HG03066 (cell line): Measurements from ENCODE around the gene CREB3L2.
"Not testable (repeated sequence)": the region's sequence is repeated elsewhere in the genome, so short reads cannot be mapped to it uniquely, and the experiment has no call there.

Source experiments
- ATAC-seq: cut with Tn5 transposase; IDR thresholded peaks from one replicate; pipeline ENCODE4 v1.9.1; 2021; ENCODE audit warnings: low read depth; ENCODE audit not compliant: unreplicated experiment

CREB3L2 gene

GRCh38 chr7:137913985-137914384, 87.9 kb downstream of the CREB3L2 start:
- ATAC-seq = no peak

DNA sequence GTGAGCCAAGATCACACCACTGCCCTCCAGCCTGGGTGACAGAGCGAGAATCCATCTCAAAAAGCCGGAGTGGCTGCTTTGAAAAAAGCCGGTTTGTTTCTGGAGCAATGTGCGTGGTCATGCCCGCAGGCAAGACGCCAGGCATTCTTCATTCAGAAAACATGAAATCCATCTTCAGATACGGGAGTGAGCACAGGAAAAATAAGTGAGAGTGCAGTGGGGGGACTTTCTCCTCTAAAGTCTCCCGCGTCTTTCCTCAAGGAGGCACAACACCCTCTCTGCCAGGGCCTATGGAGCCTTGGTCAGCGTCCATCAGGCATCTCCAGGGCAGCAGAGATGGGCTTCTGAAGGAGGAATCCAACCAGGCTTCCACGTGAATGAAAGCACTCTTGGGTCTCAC, 92.8 kb downstream of the CREB3L2 start:
- ATAC-seq = no peak

- no peak for ATAC-seq
Observed at GRCh38 chr7:137908106-137908505, 93.8 kb downstream of the CREB3L2 start.

- ATAC-seq = not testable (repeated sequence)
Observed at GRCh38 chr7:137906636-137907035, 95.2 kb downstream of the CREB3L2 start.

GRCh38 chr7:137904833-137905232, 97.1 kb downstream of the CREB3L2 start:
- ATAC-seq = no peak

DNA sequence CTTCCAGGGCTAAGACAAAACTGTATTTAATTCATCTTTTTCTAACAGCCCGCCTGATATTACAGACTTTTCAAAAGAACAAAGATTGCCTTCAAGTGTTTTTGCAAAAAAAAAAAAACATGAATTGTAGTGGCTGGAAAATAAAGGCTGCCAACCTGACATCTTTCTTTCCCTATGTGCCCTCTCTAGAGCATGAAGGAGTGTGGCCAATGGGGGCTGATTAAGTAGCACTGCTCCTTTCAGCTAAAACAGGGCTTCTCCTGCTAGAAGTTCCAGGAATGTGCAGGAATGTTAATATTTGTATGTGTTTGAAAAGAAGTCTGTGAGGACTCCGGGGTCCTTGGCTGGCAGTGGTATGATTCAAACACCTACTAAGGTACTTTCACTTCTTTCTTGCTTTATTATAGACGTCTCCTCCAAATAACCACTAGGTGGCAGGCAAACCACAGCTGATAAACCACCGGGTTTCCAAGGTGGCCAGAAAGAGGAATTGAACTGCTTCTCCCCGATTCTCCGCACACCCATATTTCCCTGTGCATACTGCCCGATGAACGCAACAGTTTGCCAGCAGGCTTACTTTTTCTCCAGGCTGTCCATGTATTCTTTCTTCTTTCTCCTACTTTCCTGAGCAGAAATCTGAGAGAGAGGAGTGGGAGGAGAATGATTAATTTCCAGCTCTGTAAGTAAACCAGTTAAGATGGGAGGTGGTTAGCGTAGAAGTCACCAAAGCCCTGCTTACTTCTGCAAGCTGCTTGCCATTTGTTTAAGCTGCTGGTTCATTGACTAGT, 98.3 kb downstream of the CREB3L2 start:
- peak; percentile 63 for ATAC-seq

DNA sequence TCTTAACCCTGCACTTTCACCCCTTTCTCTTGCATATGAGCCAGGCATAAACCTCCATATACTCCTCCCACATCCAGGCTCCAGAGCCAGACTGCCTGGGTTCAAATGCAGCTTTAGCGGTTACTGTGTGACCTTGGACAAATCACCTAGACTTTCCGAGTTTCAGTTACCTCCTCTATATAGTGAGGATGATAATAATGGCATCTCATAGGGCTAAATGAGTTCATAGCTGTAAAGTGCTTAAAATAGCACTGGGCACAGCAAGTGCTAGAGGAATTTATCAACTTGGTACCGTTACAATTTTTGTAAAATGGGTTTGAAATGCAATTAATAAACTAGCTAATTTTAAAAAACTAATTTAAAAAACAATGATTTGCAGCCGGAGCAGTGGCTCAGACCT, 101.7 kb downstream of the CREB3L2 start:
- ATAC-seq = no peak

GRCh38 chr7:137898839-137899721, 102.8 kb downstream of the CREB3L2 start:
- peak; percentile 55 for ATAC-seq

- ATAC-seq = peak; percentile 76
Observed at GRCh38 chr7:137895301-137896221, 106.3 kb downstream of the CREB3L2 start.

- ATAC-seq = no peak
Observed at GRCh38 chr7:137893143-137893742, 108.6 kb downstream of the CREB3L2 start.

DNA sequence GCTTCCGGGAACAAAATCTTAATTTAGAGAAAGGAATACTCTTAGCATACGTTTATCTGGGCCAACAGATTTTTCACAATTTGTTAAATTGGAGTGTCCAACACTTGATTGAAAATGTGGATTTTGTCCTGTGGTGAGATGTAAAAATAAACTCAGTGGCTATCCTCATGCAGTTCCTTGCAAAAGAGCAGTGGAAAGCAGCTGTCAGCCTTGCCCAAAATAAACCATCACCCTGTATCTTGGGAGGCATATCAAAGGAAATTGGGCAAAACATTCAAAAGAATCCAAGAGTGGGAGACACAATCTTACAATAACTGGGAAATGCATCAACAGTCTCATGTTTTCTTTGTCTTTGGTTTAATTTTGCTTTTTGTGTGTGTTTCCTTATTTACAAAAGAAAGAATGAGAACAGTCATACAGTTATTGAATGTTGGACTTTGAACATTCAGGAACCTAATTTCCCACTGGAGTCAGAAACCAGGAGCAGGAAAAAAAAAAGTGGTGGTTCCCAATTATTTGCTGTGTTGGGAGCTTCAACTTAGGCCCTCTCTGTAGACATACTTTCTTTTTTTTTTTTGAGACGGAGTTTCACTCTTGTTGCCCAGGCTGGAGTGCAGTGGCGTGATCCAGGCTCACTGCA, 110.8 kb downstream of the CREB3L2 start:
- ATAC-seq = no peak

- no peak for ATAC-seq
Observed at GRCh38 chr7:137890449-137890921, 111.4 kb downstream of the CREB3L2 start.

- ATAC-seq = no peak
Observed at GRCh38 chr7:137888241-137888640, 113.6 kb downstream of the CREB3L2 start.

DNA sequence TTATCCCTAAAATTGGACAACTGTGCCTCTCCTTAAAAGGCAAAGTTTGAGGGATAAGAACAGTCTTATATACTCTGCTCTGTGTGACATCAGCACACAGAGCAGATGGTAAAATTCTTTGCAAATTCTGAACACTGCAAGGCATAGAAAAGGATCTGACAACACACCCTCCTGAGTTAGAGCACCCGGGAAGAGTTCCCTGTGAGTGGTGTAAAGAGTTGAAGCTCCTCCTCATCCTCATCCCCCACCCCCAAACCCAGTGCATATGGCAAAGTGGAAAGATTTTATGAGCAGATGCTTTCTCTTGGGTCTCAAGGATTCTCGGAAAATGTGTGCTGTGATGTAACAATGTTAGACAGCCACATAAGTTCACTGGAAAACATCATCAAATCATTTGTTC, 115.1 kb downstream of the CREB3L2 start:
- ATAC-seq = no peak

- ATAC-seq = no peak
Observed at GRCh38 chr7:137886281-137886680, 115.6 kb downstream of the CREB3L2 start.

DNA sequence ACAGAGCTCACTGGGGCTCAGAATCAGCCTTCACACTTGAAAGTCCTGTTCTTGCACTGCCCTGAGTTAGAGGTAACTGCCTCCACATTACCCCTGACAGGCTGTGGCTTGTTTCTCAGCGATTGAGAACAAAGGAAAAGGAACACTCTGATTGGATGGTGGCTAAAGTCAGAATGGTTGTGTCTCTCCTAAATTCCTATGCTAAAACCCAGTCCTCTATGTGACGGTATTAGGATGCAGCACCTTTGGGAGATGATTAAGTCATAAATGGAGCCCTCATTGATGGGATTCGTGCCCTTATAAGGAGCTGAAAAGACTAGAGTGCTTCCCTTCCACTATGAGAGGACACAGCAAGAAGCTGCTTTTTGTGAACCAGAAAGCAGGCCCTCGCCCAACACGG, 116.2 kb downstream of the CREB3L2 start:
- no peak for ATAC-seq

DNA sequence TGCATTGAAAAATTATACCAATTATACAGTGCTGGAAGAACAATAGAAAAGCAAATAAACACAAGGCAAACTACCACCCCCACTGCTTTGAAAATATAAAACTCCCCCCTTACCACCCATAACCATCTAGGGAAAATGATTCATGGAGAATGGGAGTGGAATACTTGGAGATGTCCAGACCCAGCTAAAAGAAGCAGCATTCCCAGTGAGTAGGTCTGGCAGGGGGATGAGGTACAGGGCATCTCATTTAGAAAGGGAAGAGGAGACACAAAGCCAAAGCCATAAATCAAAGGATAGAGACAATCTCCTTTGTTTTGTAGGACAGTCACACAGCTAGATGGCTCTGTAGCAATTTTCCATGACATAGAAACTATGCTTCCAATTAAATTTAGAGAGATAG, 119.1 kb downstream of the CREB3L2 start:
- no peak for ATAC-seq

- peak; percentile 83 for ATAC-seq
Observed at GRCh38 chr7:137882261-137882668, 119.6 kb downstream of the CREB3L2 start.

DNA sequence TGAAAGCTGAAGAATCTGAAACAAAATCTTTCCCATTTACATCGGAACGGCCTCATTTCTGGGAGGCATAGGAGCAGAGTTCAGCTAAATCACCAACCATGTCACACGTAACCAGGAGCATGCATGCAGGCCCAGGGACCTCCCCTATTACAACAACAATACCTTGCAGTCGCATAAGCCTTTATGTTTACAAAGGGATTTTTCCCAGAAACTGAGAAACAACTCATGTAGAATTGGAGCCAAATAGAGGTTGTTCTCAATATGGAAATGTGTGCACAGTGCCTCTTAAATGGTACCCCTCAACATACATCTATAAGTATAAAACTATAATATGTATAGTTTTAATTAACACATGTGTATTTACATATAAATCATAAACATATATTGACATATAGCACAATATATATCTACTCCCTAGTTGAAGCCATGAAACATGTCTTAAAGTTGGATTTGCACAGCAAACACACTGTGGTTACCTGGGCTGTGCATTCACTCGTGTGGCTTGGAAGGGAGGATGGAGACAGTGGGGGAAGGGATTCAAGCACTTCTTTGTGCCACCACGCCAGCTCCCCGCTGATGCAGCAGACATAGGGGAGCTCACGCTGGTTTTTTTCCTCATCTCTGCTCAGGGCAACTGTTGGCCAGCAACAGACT, 120.2 kb downstream of the CREB3L2 start:
- no peak for ATAC-seq
